Measurements from ENCODE around the gene ARHGEF10L.

ARHGEF10L gene

GRCh38 chr1:17521946-17522612 is 17.4 kb upstream of the ARHGEF10L start:
- no peak for DNase-seq

GRCh38 chr1:17523321-17524041 is 16.0 kb upstream of the ARHGEF10L start:
- no peak for DNase-seq

GRCh38 chr1:17524645-17525044 is 14.9 kb upstream of the ARHGEF10L start:
- no peak for DNase-seq

- no peak for DNase-seq
Observed at GRCh38 chr1:17525996-17526686, 13.4 kb upstream of the ARHGEF10L start.

GRCh38 chr1:17527036-17527914 is 12.2 kb upstream of the ARHGEF10L start:
- DNase-seq, result no peak

GRCh38 chr1:17529381-17529780 is 10.1 kb upstream of the ARHGEF10L start:
- no peak for DNase-seq

- DNase-seq, result no peak
Observed at GRCh38 chr1:17531343-17531681, 8.2 kb upstream of the ARHGEF10L start.

- peak in 12 of 14 donors; percentile 26 to 85 (median 78) for DNase-seq
Observed at GRCh38 chr1:17531682-17532487, 7.6 kb upstream of the ARHGEF10L start.

GRCh38 chr1:17533201-17533600 is 6.3 kb upstream of the ARHGEF10L start:
- DNase-seq, result no peak

- peak in 2 of 14 donors; percentile 12 to 18 for DNase-seq
Observed at GRCh38 chr1:17535300-17535936, 4.1 kb upstream of the ARHGEF10L start.

- peak in 1 of 14 donors; percentile 17 for DNase-seq
Observed at GRCh38 chr1:17538010-17538409, 1.5 kb upstream of the ARHGEF10L start.

- peak in 2 of 14 donors; percentile 29 to 40 for DNase-seq
Observed at GRCh38 chr1:17538428-17539117, 925 bp upstream of the ARHGEF10L start.

- DNase-seq, result no peak
Observed at GRCh38 chr1:17539118-17539476, 401 bp upstream of the ARHGEF10L start.

- DNase-seq, result peak in 9 of 14 donors; percentile 28 to 95 (median 59)
Observed at GRCh38 chr1:17540255-17541001, 930 bp downstream of the ARHGEF10L start.

- DNase-seq, result no peak
Observed at GRCh38 chr1:17542645-17543044, 3.1 kb downstream of the ARHGEF10L start.

GRCh38 chr1:17544776-17545350 is 5.4 kb downstream of the ARHGEF10L start:
- no peak for DNase-seq

GRCh38 chr1:17545356-17545755 is 5.9 kb downstream of the ARHGEF10L start:
- no peak for DNase-seq

- DNase-seq, result peak in 4 of 14 donors; percentile 9 to 67 (median 46)
Observed at GRCh38 chr1:17546946-17547670, 7.6 kb downstream of the ARHGEF10L start.

- DNase-seq, result no peak
Observed at GRCh38 chr1:17549384-17549783, 9.9 kb downstream of the ARHGEF10L start.
